ENCODE data around the gene KRT85. TPM values are rescaled to one million over a fixed set of nuclear protein-coding genes. Genes with fewer than 3 reads are reported as not detected.

The KRT85 gene
- total and polyA plus RNA-seq, 2 of the 13 experiments (the other 11 are each of a cell fraction or from before 2014, with no cell fraction given), result not detected

DNA sequence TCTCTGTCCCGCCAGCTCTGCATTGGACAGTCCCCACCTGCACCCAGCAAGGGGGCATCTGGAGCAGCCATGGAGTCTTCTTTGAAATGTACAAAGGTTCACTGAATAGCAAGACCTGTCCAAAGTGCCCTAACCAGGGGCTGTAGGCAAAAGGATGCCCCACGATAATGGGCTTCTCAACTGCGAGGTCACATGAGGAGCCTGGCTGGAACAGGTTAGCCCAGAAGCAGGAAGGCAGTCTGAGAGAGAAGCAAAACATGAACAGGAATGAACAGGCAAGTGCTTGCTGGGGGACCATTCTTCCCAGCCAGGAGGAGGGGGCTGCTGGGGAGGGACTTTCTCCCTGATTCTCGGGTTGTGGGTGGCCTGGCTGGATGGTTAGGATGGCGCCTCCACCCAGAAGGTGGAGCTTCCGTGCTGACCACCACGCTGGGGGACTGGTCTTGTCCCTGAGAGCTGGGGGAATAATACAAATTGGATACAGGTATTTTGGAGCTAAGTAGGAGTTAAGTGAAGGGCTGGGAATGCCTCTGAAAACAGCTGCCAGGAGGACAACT, 7.1 kb downstream of the KRT85 start (continued):
- TF ChIP-seq, protein P1, sequence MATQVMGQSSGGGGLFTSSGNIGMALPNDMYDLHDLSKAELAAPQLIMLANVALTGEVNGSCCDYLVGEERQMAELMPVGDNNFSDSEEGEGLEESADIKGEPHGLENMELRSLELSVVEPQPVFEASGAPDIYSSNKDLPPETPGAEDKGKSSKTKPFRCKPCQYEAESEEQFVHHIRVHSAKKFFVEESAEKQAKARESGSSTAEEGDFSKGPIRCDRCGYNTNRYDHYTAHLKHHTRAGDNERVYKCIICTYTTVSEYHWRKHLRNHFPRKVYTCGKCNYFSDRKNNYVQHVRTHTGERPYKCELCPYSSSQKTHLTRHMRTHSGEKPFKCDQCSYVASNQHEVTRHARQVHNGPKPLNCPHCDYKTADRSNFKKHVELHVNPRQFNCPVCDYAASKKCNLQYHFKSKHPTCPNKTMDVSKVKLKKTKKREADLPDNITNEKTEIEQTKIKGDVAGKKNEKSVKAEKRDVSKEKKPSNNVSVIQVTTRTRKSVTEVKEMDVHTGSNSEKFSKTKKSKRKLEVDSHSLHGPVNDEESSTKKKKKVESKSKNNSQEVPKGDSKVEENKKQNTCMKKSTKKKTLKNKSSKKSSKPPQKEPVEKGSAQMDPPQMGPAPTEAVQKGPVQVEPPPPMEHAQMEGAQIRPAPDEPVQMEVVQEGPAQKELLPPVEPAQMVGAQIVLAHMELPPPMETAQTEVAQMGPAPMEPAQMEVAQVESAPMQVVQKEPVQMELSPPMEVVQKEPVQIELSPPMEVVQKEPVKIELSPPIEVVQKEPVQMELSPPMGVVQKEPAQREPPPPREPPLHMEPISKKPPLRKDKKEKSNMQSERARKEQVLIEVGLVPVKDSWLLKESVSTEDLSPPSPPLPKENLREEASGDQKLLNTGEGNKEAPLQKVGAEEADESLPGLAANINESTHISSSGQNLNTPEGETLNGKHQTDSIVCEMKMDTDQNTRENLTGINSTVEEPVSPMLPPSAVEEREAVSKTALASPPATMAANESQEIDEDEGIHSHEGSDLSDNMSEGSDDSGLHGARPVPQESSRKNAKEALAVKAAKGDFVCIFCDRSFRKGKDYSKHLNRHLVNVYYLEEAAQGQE (IDR thresholded peaks at IDR 0.05; ENCODE audit: borderline replicate concordance in 1 of 2, low read depth in 1 of 2, low read length in 2 of 2), result no peak
- TF ChIP-seq, protein P2, sequence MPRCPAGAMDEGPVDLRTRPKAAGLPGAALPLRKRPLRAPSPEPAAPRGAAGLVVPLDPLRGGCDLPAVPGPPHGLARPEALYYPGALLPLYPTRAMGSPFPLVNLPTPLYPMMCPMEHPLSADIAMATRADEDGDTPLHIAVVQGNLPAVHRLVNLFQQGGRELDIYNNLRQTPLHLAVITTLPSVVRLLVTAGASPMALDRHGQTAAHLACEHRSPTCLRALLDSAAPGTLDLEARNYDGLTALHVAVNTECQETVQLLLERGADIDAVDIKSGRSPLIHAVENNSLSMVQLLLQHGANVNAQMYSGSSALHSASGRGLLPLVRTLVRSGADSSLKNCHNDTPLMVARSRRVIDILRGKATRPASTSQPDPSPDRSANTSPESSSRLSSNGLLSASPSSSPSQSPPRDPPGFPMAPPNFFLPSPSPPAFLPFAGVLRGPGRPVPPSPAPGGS (CRISPR knock-in tag; IDR thresholded peaks at IDR 0.05), result no peak
- TF ChIP-seq TMF1 (CRISPR knock-in tag; IDR thresholded peaks at IDR 0.05; ENCODE audit: low read depth) (no peak), ZNF546 (CRISPR knock-in tag; conservative IDR thresholded peaks at IDR 0.05) (no peak), MAFF (IDR thresholded peaks at IDR 0.05; ENCODE audit: low read depth, low read length) (no peak), HNRNPLL (IDR thresholded peaks at IDR 0.05; ENCODE audit: low read depth, low read length, poor library complexity, severe bottlenecking) (no peak), KDM1A (CRISPR knock-in tag; IDR thresholded peaks at IDR 0.05) (no peak), MIXL1 (CRISPR knock-in tag; IDR thresholded peaks at IDR 0.05) (no peak), ZNF383 (CRISPR knock-in tag; IDR thresholded peaks at IDR 0.05; ENCODE audit: borderline replicate concordance) (no peak), NFIB (CRISPR knock-in tag; IDR thresholded peaks at IDR 0.05; ENCODE audit: borderline replicate concordance) (no peak), SNAI1 (CRISPR knock-in tag; IDR thresholded peaks at IDR 0.05; ENCODE audit: borderline replicate concordance) (no peak), ZNF589 (CRISPR knock-in tag; conservative IDR thresholded peaks at IDR 0.05) (no peak), ZNF232 (CRISPR knock-in tag; IDR thresholded peaks at IDR 0.05; ENCODE audit: borderline replicate concordance) (no peak)
- TF ChIP-seq, protein P3, sequence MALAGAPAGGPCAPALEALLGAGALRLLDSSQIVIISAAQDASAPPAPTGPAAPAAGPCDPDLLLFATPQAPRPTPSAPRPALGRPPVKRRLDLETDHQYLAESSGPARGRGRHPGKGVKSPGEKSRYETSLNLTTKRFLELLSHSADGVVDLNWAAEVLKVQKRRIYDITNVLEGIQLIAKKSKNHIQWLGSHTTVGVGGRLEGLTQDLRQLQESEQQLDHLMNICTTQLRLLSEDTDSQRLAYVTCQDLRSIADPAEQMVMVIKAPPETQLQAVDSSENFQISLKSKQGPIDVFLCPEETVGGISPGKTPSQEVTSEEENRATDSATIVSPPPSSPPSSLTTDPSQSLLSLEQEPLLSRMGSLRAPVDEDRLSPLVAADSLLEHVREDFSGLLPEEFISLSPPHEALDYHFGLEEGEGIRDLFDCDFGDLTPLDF (CRISPR knock-in tag; IDR thresholded peaks at IDR 0.05), result no peak
